GM18870 (cell line): Measurements from ENCODE around the gene C20orf141.
"Not testable (repeated sequence)": the region's sequence is repeated elsewhere in the genome, so short reads cannot be mapped to it uniquely, and the experiment has no call there.

Experiments
- ATAC-seq: cut with Tn5 transposase; IDR thresholded peaks from one replicate; pipeline ENCODE4 v1.9.1; 2021; ENCODE audit warnings: moderate library complexity; ENCODE audit not compliant: unreplicated experiment

C20orf141 gene, protein sequence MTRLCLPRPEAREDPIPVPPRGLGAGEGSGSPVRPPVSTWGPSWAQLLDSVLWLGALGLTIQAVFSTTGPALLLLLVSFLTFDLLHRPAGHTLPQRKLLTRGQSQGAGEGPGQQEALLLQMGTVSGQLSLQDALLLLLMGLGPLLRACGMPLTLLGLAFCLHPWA

DNA sequence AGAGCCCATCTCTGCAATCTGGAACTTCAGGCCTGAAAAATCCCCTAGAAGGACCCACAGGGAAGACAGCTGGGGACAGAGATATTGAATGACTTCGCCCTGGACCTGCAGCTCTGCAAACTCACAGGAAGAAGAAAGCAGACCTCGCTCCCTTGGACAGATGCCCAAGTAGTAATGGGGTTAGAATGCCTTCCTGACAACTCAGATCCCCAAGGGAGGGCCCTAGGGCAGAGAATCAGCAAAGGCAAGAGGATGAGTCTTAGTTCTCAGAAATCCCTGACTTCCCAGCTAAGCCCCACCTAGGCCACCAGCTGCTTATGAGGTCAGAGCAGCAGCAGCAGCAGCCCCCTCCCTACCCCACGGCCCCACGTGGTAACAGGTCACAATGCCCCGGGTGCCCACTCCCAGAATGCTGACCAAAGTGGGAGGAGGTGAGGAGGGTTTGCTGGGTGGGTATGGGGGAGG is at the start of gene C20orf141:
Gene C20orf141 (plus strand): TSS at position 401 of the 465 bp plus-strand sequence. CDS start 198 bp downstream, outside the sequence.
- no peak for ATAC-seq

- no peak for ATAC-seq
Measured at GRCh38 chr20:2767768-2768631, 46.8 kb upstream of the C20orf141 start.

GRCh38 chr20:2768632-2769015 is 46.2 kb upstream of the C20orf141 start:
- ATAC-seq: no peak

GRCh38 chr20:2770091-2770490 is 44.7 kb upstream of the C20orf141 start:
- not testable (repeated sequence) for ATAC-seq

GRCh38 chr20:2771631-2772080 is 43.1 kb upstream of the C20orf141 start:
- no peak for ATAC-seq

DNA sequence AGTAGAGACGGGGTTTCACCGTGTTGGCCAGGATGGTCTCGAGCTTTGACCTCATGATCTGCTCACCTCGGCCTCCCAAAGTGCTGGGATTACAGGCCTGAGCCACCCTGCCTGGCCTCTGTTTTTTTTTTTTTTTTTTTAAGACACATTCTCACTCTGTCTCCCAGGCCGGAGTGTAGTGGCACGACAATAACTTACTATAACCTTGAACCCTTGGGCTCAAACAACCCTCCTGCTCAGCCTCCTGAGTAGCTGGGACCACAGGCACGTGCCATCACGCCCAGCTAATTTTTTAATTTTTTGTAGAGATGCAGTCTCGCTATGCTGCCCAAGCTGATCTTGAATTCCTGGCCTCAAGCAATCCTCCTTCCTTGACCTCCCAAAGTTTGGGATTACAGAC is 41.0 kb upstream of the C20orf141 start:
- ATAC-seq: no peak

GRCh38 chr20:2775139-2775538 is 39.6 kb upstream of the C20orf141 start:
- no peak for ATAC-seq

- ATAC-seq: no peak
Measured at GRCh38 chr20:2778602-2779321, 36.0 kb upstream of the C20orf141 start.

DNA sequence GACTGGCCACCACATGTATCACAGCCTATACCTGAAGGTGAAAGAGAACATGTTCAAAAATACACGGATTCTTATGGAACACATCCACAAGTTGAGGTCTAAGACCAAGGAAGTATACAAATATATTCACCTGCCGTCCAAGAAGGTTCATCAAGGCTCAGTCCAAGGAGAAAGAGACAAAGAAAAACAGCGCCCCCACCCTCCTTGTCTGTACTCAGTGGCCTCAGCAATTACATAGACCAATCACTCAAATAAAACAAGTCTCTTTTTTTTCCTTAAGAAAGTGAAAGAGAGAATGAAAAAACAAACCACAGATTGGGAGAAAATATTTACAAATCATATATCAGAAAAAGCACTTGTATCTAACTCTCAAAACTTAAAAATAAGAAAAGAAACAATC is 33.8 kb upstream of the C20orf141 start:
- ATAC-seq: no peak

DNA sequence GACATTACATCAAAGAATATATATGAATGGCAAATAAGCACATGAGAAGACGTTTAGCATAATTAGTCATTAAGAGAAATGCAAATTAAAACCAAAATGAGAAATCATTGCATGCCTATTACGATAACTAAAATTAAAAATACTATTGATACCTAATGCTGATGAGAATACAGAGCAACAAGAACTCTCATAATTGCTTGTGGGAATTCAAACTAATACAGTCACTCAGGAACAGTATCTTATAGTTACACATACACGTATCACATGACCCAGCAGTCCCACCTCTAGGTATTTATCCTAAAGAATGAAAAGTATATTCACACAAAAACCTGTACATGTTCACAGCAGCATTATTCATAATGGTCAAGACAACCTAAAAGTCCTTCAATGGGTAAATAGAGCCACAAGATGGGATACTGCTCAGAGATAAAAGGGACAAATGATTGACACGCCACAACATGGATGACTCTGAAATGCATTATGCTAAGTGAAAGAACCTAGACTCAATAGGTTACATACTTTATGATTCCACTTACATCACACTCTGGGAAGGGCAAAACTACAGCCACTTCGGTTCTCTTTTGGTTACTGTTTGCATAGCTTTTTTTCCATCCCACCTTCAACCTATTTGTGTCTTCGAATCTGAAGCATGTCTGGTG is 30.8 kb upstream of the C20orf141 start:
- no peak for ATAC-seq

GRCh38 chr20:2793471-2793870 is 21.3 kb upstream of the C20orf141 start:
- ATAC-seq: no peak

DNA sequence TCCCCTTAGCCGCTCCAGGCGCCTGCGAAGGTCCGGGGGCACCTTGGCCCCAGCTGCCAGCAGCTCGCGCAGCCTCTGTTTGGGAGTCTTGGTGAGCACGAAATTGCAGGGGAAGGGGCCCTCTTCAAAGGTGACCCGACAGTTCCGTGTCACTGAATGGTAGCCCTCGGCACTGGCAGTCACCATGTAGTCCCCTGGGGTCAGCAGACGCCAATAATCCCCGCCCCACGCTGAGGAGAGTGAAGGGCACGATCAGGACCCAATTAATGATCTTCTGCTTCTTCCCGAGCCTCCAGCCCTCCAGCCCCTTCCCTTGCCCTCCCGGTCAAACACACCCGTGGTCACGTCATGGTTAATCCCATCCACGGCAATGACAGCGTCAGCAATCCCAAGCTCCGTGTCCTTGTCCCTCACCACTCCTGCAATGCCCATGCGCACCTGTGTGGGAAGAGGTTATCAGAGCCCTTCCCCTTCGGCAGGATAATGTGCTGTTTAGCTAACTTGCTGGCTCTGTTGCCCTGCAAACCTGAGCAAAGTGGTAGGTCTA is 20.5 kb upstream of the C20orf141 start:
- ATAC-seq: no peak

- ATAC-seq: no peak
Measured at GRCh38 chr20:2794866-2795447, 19.8 kb upstream of the C20orf141 start.

DNA sequence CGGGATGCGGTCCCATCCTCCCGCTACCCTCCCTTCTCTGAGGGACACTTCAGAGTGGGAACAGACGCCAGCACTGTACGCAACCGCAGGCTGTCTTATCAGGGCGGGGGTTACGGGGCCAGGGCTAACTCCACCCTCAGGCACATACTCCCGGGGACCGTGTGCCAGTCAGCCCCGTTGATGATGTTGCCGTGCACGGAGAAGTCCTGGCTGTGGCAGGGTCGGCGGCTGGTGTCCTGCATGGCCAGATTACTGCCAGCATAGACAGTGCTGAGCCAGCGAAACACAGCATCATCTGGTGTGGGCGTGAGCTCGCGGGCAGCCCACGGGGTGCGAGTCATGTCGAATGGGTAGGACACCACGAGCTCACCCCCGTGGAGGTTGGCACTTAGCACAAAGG is 19.3 kb upstream of the C20orf141 start:
- ATAC-seq: no peak

DNA sequence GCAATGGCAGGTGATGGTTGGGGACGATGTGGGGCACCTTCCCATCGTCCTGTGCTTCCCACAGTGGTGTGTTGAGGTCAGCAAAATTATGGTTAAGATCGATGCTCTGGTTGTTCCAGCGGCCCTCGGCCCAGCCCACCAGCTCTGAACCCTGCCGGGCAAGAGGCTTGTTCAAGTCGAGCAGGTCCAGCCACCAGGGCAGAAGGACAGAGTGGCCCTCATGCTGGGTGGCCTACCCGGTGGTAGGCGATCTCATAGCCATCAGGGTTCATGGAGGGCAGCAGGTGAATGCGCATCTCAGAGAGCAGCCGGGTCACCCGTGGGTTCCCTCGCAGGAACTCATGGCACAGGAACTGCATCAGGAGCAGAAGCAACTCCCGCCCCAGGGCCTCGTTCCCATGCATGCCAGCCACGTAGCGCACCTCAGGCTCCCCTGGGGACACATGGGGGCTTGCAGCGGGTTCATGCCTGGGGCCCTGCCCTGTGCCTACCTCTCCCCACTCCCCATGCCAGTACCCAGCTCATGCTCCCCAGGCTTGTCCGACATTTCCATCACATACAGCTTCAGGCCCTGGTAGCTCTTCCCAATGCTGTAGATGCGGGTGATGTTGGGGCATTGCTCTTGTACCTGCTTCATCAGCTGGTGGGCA is 18.7 kb upstream of the C20orf141 start:
- no peak for ATAC-seq

- no peak for ATAC-seq
Measured at GRCh38 chr20:2797136-2797983, 17.4 kb upstream of the C20orf141 start.

DNA sequence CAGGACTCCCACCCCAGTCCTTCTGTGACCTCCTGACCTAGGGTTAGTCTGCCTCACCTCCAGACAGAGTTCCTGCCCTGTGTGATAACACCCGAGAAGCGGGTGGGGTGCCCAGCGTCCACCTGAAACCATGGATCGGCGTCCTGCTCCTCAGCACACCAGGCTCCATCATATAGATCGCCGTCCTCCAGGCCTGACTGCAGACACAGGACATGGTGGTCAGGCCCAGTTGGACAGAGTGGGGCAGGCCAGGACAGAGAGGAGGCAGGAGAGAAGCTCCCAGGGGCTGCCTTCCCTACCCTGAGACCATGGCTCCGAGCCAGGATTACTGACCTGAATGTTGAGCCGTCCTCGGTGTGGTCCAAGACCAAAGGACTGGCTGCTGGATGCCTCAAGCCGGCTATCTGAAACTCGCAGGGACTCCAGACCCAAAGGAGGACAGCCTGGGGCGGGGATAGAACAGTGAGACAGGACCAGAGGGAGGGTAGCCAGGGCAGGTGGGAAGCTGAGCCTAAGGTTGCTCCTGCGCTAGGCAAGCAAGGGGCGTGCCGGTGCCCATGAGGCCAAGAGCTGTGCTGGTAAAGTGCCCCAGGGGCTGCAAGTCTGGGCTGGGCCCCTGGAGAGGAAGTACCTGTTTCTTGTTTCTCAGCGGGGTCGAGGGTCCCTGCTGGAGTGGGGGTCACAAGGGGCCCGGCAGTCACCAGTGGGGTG is 16.5 kb upstream of the C20orf141 start:
- no peak for ATAC-seq

- ATAC-seq: no peak
Measured at GRCh38 chr20:2798814-2799213, 16.0 kb upstream of the C20orf141 start.
